ENCODE results near the gene FYN.

DNA sequence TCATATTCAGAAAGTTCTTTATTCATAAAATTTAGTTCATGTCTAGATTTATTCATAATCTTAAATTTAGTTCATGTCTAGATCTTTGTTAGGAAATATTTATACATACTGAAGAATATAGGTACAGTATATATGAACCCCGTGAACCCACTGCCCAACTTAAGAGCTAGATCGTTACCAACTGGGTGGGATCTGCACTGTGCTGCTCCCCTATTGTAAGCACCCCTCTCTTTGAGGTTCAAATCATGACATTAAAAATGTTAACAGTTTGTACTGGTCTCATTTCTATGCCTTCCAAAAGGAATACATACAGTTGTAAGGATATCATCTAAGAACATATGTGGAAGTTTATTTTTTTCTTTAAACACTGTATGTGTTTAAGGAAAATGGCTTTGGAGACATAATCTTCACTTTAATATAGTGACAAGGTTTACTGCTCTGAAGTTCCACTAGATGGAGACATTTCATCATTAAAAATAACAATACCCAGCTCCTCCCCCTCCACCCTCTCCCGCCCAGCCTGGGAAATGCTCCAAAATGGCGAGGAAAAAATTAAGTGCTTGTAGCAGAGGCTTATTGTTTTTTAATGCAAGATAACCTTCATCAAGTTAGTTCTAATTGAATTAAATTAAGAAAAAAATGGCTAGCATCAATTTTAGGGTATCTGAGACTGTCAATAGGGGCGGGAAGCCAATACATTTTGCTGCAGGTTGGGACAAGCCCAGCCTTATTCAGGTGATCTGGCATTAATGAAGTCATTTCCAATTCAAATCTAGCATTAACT, 163.4 kb downstream of the FYN start:
- peak; percentile 54 to 94 (median 90) for TF ChIP-seq CTCF (IDR thresholded peaks at IDR 0.05)
- TF ChIP-seq POLR2A (IDR thresholded peaks at IDR 0.05): no peak
